HFF-Myc (cell line): ENCODE results near the gene DLD.

ENCODE experiments used
- DNase-seq: peaks from one replicate; pipeline ENCODE4 v3.0.0-alpha.2; 2011; ENCODE audit warnings: low read depth; ENCODE audit errors: extremely low read depth
- H3K4me3 ChIP-seq: replicated peaks from 2 replicates; pipeline ENCODE4 v1.5.1; 2011; ENCODE audit warnings: low read depth, mild to moderate bottlenecking, control low read depth, low read length
- TF ChIP-seq, protein P1 (sequence below): IDR thresholded peaks from 2 replicates; pipeline ENCODE4 v1.5.1; 2012; ENCODE audit warnings: mild to moderate bottlenecking, low read depth, low read length, control low read depth; ENCODE audit errors: missing control alignments

Gene DLD

DNA sequence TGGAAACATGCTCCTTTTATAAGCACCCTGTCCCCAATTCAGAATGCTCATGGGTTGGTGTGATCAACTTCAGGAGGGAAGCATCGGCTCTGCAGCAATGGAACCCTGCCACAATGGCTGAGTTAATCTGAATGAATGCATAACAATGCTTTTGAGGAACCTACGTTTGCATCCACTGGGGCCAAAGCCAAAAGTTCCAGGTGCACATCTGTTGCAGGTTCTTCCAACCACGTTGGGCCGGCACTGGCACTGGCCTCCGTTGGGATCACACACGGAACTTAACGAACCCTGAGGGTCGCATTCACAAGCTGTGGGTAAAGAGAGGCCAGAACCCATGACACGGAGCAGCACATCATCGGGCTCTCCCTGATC, 68.5 kb downstream of the DLD start:
- no peak for DNase-seq
- H3K4me3 ChIP-seq, result no peak overlapping the region

DNA sequence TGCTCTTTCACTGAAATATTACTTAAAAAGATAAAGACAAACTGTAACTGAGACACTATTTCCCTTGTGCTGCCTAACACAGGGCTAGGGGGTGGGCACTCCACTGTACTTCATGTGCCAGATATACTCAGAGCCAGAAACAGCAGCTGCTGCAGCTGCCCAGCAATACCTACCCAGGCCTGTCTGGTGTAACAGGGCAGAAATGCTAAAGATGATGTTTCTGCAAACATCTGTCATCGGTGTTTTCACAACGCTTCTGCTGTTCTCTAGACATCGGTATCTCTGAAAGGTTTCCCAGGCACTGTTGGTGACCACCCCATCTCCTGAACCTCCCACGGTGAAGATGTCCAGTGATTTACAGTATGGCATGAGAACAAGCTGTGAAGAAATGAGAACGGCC, 69.3 kb downstream of the DLD start:
- DNase-seq, result no peak
- TF ChIP-seq, protein P1, sequence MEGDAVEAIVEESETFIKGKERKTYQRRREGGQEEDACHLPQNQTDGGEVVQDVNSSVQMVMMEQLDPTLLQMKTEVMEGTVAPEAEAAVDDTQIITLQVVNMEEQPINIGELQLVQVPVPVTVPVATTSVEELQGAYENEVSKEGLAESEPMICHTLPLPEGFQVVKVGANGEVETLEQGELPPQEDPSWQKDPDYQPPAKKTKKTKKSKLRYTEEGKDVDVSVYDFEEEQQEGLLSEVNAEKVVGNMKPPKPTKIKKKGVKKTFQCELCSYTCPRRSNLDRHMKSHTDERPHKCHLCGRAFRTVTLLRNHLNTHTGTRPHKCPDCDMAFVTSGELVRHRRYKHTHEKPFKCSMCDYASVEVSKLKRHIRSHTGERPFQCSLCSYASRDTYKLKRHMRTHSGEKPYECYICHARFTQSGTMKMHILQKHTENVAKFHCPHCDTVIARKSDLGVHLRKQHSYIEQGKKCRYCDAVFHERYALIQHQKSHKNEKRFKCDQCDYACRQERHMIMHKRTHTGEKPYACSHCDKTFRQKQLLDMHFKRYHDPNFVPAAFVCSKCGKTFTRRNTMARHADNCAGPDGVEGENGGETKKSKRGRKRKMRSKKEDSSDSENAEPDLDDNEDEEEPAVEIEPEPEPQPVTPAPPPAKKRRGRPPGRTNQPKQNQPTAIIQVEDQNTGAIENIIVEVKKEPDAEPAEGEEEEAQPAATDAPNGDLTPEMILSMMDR, result no peak
- H3K4me3 ChIP-seq, result no peak overlapping the region

More for the DNA sequence above, 68.5 kb downstream of the DLD start:
- TF ChIP-seq, protein P1, result no peak

DNA sequence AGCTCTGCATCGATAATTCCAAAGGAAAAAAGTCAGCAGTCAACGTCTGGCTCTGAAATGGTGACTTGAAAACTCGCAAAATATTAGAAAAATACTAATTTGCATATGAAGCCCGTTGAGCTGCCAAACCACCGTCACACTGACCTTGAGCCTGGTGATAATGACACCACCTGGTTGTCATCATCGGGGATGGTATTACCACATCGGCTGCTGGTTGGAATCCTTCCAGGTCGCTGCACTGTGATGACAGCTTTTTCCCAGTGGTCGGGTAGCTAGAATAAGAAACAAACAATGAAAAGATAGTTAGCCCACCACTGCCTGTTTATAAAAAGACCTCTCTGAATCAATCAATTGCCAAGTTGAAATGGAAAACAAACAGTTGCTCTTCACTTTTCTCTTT, 70.4 kb downstream of the DLD start:
- TF ChIP-seq, protein P1, result no peak
- no peak for DNase-seq
- H3K4me3 ChIP-seq, result no peak overlapping the region

DNA sequence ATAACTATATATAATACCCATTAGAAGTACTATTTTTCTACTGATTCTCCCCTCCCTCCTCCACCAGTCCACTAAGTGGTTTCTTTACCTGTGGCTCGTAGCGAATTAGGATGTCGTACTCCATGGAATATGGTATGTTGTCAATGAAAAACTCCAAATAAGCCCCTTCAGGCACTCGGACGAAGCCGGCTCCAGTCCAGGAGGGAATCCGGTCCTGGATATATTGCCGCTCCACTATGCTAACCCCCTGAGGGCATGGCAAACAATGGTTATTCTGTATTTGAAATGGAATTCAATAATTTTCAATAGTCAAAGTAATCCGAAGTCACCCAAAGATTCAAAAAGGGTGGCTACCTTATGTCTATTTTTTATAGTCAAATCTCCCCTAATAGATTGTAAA, 71.8 kb downstream of the DLD start:
- no peak for DNase-seq
- no peak overlapping the region for H3K4me3 ChIP-seq
- TF ChIP-seq, protein P1, result no peak

DNA sequence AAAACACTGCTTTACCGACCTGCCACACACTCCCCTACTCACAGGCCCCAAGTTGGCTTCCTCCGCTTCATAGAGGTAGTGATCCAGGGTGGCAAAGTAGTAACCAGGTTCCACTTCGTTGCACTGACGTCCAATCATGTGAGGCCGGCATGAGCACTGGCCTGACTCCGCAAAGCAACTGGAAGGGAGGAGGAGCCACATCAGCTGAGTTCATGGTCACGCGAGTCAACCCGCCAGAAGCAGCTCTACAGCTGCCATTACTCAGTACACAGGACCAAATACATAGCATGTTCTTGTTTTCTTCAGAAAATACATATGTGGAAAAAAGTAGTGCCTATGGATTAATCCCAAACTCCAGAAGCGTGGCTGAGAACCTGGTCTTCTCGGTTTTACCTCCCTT, 73.5 kb downstream of the DLD start:
- H3K4me3 ChIP-seq, result no peak overlapping the region
- TF ChIP-seq, protein P1, result no peak
- no peak for DNase-seq

DNA sequence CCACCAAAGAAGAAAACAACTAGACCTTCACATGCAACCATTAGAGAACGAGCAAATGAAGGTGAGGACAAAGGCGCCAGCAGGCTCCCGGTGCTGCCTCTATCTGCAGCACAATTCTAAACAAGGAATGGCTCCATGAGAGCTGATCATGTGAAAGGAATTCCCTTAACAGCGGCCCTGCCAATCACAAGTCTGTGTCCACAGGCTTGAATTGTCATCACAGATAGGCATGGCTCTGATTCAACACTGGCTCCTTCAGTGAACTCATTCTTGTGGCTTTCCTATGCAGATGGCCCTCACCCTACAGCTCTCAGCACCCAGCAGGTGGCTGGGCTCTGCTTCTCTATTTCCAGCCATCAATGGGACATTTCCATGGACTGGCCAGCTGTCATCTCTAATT, 75.7 kb downstream of the DLD start:
- TF ChIP-seq, protein P1, result no peak
- H3K4me3 ChIP-seq, result no peak overlapping the region
- DNase-seq, result no peak

DNA sequence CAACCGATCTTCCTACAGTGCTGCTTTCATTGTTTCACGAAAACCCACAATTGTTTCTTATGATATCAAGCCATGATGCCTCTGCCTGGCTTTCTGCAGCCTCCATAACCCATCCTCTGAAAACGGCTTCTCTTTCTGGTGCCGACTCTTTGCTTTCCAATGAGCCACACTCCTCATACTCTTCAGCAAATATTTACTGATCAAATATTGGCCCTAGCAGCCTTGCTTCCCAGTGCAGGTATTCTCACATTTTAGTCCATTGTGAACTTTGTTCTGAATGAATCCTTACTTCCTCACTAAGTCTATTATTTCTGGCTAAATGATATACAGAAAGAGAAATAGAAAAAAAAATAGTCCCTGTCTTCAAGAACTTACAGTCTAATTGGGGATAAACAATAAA, 76.4 kb downstream of the DLD start:
- DNase-seq, result no peak
- TF ChIP-seq, protein P1, result no peak
- no peak overlapping the region for H3K4me3 ChIP-seq
